Neural cell (in vitro differentiated cells): ENCODE measurements around the gene ATP5PO. TPM values are rescaled to one million over a fixed set of nuclear protein-coding genes. Genes with fewer than 3 reads are reported as not detected.

ENCODE experiments used
- H2AFZ ChIP-seq: fragments of 200-600, 300-800 bp; sonication (generic), shearing (Covaris generic); 2 replicates; pipeline ENCODE4 v1.6.0; 2014; ENCODE audit warnings: low read depth, mild to moderate bottlenecking, antibody characterized with exemption, low read length, moderate library complexity
- H3F3A ChIP-seq: fragments of 200-600 bp; shearing (Covaris generic); 2 replicates; pipeline ENCODE4 v1.6.1; 2016; ENCODE audit warnings: mild to moderate bottlenecking, moderate library complexity, mixed read lengths, antibody characterized with exemption, low read length; ENCODE audit not compliant: insufficient read depth, poor library complexity, severe bottlenecking
- H3K27ac ChIP-seq: fragments of 200-600, 300-800 bp; sonication (generic), shearing (Covaris generic); 2 replicates; pipeline ENCODE4 v1.5.1; 2014; ENCODE audit warnings: mild to moderate bottlenecking, low read length, moderate library complexity
- H3K27me3 ChIP-seq: fragments of 300-800, 200-600 bp; sonication (generic), shearing (Covaris generic); 2 replicates; pipeline ENCODE4 v1.6.0; 2014; ENCODE audit warnings: mild to moderate bottlenecking, low read depth, low read length, moderate library complexity; ENCODE audit not compliant: insufficient read depth
- H3K36me3 ChIP-seq: fragments of 300-800, 200-600 bp; sonication (generic), shearing (Covaris generic); 2 replicates; pipeline ENCODE4 v1.5.1; 2014; ENCODE audit warnings: mild to moderate bottlenecking, antibody characterized with exemption, low read length, moderate library complexity; ENCODE audit not compliant: insufficient read depth
- H3K4me2 ChIP-seq: fragments of 300-800, 200-600 bp; sonication (generic), shearing (Covaris generic); 2 replicates; pipeline ENCODE4 v1.6.0; 2014; ENCODE audit warnings: mild to moderate bottlenecking, low read length
- H3K4me3 ChIP-seq: fragments of 300-800, 200-600 bp; sonication (generic), shearing (Covaris generic); 2 replicates; pipeline ENCODE4 v1.5.1; 2014; ENCODE audit warnings: mild to moderate bottlenecking, low read length, moderate library complexity
- H3K79me2 ChIP-seq: fragments of 200-600 bp; shearing (Covaris generic); replicated peaks from 2 replicates; pipeline ENCODE4 v1.6.0; 2014; ENCODE audit warnings: mild to moderate bottlenecking, low read length, moderate library complexity; ENCODE audit not compliant: insufficient read depth
- H3K9ac ChIP-seq: fragments of 300-800, 200-600 bp; sonication (generic), shearing (Covaris generic); 2 replicates; pipeline ENCODE4 v1.6.1; 2016; ENCODE audit warnings: mild to moderate bottlenecking, low read length, mixed read lengths
- H3K9me2 ChIP-seq: fragments of 200-600 bp; shearing (Covaris generic); 2 replicates; pipeline ENCODE4 v1.6.1; 2016; ENCODE audit warnings: mild to moderate bottlenecking, low read length, mixed read lengths; ENCODE audit not compliant: insufficient read depth
- H3K9me3 ChIP-seq: fragments of 200-600, 300-800 bp; sonication (generic), shearing (Covaris generic); 2 replicates; pipeline ENCODE4 v1.6.1; 2016; ENCODE audit warnings: mild to moderate bottlenecking, mixed run types, low read length, moderate library complexity, mixed read lengths
- H4K20me1 ChIP-seq: fragments of 200-600 bp; shearing (Covaris generic); 2 replicates; pipeline ENCODE4 v1.6.1; 2016; ENCODE audit warnings: mild to moderate bottlenecking, mixed run types; ENCODE audit not compliant: insufficient read depth
- EP300 ChIP-seq: fragments of 450-650 bp; conservative IDR thresholded peaks from 2 replicates; pipeline ENCODE4 v1.6.1; 2014; ENCODE audit warnings: antibody characterized with exemption, mild to moderate bottlenecking, moderate library complexity; ENCODE audit not compliant: poor library complexity, severe bottlenecking
- EZH2 ChIP-seq: fragments of 200-600, 300-800 bp; shearing (Covaris generic), sonication (generic); IDR thresholded peaks from 2 replicates; pipeline ENCODE4 v1.6.1; 2014; ENCODE audit warnings: antibody characterized with exemption, low read length, borderline replicate concordance, mild to moderate bottlenecking; ENCODE audit not compliant: insufficient read depth, poor library complexity, severe bottlenecking
- MXI1 ChIP-seq: fragments of 450-650 bp; conservative IDR thresholded peaks from 2 replicates; pipeline ENCODE4 v1.6.1; 2014; ENCODE audit warnings: antibody characterized with exemption, mild to moderate bottlenecking; ENCODE audit not compliant: poor library complexity, severe bottlenecking
- POLR2AphosphoS5 ChIP-seq: IDR thresholded peaks from 2 replicates; pipeline ENCODE4 v1.6.1; 2012
- RAD21 ChIP-seq: fragments of 450-650 bp; conservative IDR thresholded peaks from 2 replicates; pipeline ENCODE4 v1.6.1; 2014; ENCODE audit warnings: antibody characterized with exemption, mild to moderate bottlenecking, moderate library complexity
- SMC3 ChIP-seq: fragments of 450-650 bp; conservative IDR thresholded peaks from 2 replicates; pipeline ENCODE4 v1.6.1; 2014; ENCODE audit warnings: antibody characterized with exemption, mild to moderate bottlenecking, moderate library complexity; ENCODE audit not compliant: poor library complexity
- TAF1 ChIP-seq: IDR thresholded peaks from 2 replicates; pipeline ENCODE4 v1.6.1; 2012; ENCODE audit warnings: low read depth
- polyA plus RNA-seq: library from polyadenylated mRNA; depleted of rRNA; stranded (reverse); fragments of >200 nt; gene quantifications from 2 replicates; pipeline ENCODE4 v1.2.3, GENCODE V29; 2014
- TF ChIP-seq, protein P1 (sequence below): fragments of 450-650 bp; IDR thresholded peaks from 2 replicates; pipeline ENCODE4 v1.5.1; 2014; ENCODE audit warnings: antibody characterized with exemption, mild to moderate bottlenecking, moderate library complexity; ENCODE audit not compliant: poor library complexity, severe bottlenecking
- TF ChIP-seq, protein P2 (sequence below): IDR thresholded peaks from 2 replicates; pipeline ENCODE4 v1.6.1; 2012; ENCODE audit warnings: borderline replicate concordance

The ATP5PO gene
- polyA plus RNA-seq, 1 donor from 2014 or later: 439 TPM

GRCh38 chr21:33886321-33886720 lies 29.3 kb downstream of the ATP5PO start:
- Histone ChIP-seq H3K9me2 (no peaks in the 10 kb centered on the region), H3K36me3 (no peaks in the 10 kb centered on the region), H3F3A (no peaks in the 10 kb centered on the region), H3K79me2 (no peaks in the 10 kb centered on the region), H3K27me3 (no peaks in the 10 kb centered on the region), H3K4me2 (no peak overlapping the region), H4K20me1 (no peaks in the 10 kb centered on the region), H3K9me3 (no peaks in the 10 kb centered on the region), H3K4me3 (no peak overlapping the region), H3K27ac (no peak overlapping the region), H3K9ac (no peak overlapping the region), H2AFZ (no peak overlapping the region)
- TF ChIP-seq TAF1 (no peak), POLR2AphosphoS5 (no peak), EP300 (no peak)

GRCh38 chr21:33885172-33885514 lies 30.5 kb downstream of the ATP5PO start:
- no peaks in the 10 kb centered on the region for H3K79me2 ChIP-seq
- no peaks in the 10 kb centered on the region for H3K27me3 ChIP-seq
- H3F3A ChIP-seq: no peaks in the 10 kb centered on the region
- H3K9ac ChIP-seq: no peak overlapping the region
- H3K36me3 ChIP-seq: no peaks in the 10 kb centered on the region
- H3K4me3 ChIP-seq: no peak overlapping the region
- no peaks in the 10 kb centered on the region for H3K9me3 ChIP-seq
- no peaks in the 10 kb centered on the region for H4K20me1 ChIP-seq
- H2AFZ ChIP-seq: no peak overlapping the region
- no peak overlapping the region for H3K27ac ChIP-seq
- no peak overlapping the region for H3K4me2 ChIP-seq
- TF ChIP-seq TAF1 (no peak), MXI1 (no peak), POLR2AphosphoS5 (no peak), RAD21 (no peak)
- no peaks in the 10 kb centered on the region for H3K9me2 ChIP-seq

DNA sequence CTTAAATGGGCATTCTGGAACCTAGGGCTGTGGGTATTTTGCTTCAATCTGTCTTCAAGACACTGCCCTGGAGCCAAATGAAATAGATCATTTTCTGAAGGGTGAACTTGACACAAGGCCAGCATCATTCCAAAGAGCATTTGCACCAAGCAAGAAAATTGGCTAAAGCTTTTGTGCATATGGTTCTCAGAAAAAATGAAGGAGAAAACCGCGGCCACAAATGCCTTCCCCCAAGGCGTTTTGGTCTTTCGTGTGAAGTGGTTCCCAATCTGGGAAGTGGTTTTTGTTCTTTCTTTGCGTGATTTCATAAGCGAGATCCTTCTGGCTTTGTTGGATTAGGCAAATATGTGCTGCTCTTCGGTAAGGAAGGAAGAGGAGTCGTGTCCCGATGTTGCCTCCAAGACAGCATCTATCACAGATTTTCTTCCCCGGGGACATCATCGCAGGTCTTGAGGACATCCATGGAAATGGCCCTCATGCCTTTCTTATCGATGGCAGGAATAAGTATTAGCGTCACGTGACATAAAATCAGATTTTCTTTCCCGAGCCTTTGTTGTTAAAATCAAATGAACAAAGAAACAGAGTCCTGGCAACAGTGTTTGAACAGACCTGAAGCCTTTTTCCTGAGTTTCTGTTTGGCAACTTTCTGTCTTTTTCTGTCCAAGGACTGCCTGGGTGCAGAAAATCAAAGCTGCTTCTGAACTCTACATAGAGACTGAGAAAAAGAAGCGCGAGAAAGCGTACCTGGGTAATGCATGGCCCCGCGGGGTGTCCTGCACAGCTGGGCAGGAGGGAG lies 31.0 kb downstream of the ATP5PO start:
- Histone ChIP-seq H2AFZ (no peak overlapping the region), H4K20me1 (no peaks in the 10 kb centered on the region), H3K4me2 (no peak overlapping the region), H3K9ac (no peak overlapping the region), H3K79me2 (no peaks in the 10 kb centered on the region), H3K27me3 (no peaks in the 10 kb centered on the region), H3K27ac (no peak overlapping the region), H3K4me3 (no peak overlapping the region), H3F3A (no peaks in the 10 kb centered on the region), H3K9me2 (no peaks in the 10 kb centered on the region), H3K36me3 (no peaks in the 10 kb centered on the region), H3K9me3 (no peaks in the 10 kb centered on the region)
- TF ChIP-seq POLR2AphosphoS5 (no peak), SMC3 (no peak), EP300 (no peak), MXI1 (no peak), EZH2 (no peak), RAD21 (no peak)
- TF ChIP-seq, protein P1, sequence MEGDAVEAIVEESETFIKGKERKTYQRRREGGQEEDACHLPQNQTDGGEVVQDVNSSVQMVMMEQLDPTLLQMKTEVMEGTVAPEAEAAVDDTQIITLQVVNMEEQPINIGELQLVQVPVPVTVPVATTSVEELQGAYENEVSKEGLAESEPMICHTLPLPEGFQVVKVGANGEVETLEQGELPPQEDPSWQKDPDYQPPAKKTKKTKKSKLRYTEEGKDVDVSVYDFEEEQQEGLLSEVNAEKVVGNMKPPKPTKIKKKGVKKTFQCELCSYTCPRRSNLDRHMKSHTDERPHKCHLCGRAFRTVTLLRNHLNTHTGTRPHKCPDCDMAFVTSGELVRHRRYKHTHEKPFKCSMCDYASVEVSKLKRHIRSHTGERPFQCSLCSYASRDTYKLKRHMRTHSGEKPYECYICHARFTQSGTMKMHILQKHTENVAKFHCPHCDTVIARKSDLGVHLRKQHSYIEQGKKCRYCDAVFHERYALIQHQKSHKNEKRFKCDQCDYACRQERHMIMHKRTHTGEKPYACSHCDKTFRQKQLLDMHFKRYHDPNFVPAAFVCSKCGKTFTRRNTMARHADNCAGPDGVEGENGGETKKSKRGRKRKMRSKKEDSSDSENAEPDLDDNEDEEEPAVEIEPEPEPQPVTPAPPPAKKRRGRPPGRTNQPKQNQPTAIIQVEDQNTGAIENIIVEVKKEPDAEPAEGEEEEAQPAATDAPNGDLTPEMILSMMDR: no peak
- TF ChIP-seq, protein P2, sequence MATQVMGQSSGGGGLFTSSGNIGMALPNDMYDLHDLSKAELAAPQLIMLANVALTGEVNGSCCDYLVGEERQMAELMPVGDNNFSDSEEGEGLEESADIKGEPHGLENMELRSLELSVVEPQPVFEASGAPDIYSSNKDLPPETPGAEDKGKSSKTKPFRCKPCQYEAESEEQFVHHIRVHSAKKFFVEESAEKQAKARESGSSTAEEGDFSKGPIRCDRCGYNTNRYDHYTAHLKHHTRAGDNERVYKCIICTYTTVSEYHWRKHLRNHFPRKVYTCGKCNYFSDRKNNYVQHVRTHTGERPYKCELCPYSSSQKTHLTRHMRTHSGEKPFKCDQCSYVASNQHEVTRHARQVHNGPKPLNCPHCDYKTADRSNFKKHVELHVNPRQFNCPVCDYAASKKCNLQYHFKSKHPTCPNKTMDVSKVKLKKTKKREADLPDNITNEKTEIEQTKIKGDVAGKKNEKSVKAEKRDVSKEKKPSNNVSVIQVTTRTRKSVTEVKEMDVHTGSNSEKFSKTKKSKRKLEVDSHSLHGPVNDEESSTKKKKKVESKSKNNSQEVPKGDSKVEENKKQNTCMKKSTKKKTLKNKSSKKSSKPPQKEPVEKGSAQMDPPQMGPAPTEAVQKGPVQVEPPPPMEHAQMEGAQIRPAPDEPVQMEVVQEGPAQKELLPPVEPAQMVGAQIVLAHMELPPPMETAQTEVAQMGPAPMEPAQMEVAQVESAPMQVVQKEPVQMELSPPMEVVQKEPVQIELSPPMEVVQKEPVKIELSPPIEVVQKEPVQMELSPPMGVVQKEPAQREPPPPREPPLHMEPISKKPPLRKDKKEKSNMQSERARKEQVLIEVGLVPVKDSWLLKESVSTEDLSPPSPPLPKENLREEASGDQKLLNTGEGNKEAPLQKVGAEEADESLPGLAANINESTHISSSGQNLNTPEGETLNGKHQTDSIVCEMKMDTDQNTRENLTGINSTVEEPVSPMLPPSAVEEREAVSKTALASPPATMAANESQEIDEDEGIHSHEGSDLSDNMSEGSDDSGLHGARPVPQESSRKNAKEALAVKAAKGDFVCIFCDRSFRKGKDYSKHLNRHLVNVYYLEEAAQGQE: no peak
